Measurements from ENCODE around the gene CRHR1. TPM values are rescaled to one million over a fixed set of nuclear protein-coding genes. Genes with fewer than 3 reads are reported as not detected.

Gene CRHR1
- total and polyA plus RNA-seq, 2 of the 4 experiments (the other 2 are of a cell fraction): not detected

GRCh38 chr17:45876539-45876938 lies 92.4 kb downstream of the CRHR1 start:
- no peak for ATAC-seq (ENCODE audit: low read depth)
- H2BK20ac ChIP-seq (ENCODE audit: low read depth, low read length): no peak overlapping the region
- no peak for DNase-seq
- no peak overlapping the region for H2AK5ac ChIP-seq (ENCODE audit: low read depth, low read length)
- intact Hi-C loops (cut with micrococcal nuclease): no loop called here
- POLR2A ChIA-PET (ENCODE audit: unreplicated experiment): no interaction called here
- H3K18ac ChIP-seq (ENCODE audit: low read depth, low read length): no peak overlapping the region
- no TSS peak for BruUV-seq (replicated peaks)
- TF ChIP-seq POLR2A (IDR thresholded peaks at IDR 0.05; ENCODE audit: low read depth, low read length) (no peak), USF2 (IDR thresholded peaks at IDR 0.05; ENCODE audit: low read depth, low read length) (no peak), CHD1 (IDR thresholded peaks at IDR 0.05; ENCODE audit: low read depth, low read length) (no peak), BHLHE40 (IDR thresholded peaks at IDR 0.05; ENCODE audit: low read depth, low read length) (no peak), RCOR1 (IDR thresholded peaks at IDR 0.05; ENCODE audit: insufficient replicate concordance, low read length) (no peak)
- TF ChIP-seq, protein P1, sequence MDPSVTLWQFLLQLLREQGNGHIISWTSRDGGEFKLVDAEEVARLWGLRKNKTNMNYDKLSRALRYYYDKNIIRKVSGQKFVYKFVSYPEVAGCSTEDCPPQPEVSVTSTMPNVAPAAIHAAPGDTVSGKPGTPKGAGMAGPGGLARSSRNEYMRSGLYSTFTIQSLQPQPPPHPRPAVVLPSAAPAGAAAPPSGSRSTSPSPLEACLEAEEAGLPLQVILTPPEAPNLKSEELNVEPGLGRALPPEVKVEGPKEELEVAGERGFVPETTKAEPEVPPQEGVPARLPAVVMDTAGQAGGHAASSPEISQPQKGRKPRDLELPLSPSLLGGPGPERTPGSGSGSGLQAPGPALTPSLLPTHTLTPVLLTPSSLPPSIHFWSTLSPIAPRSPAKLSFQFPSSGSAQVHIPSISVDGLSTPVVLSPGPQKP (IDR thresholded peaks at IDR 0.05; ENCODE audit: borderline replicate concordance, low read depth, low read length): no peak
- H2BK120ac ChIP-seq (ENCODE audit: low read depth, low read length): no peak overlapping the region
- no peak overlapping the region for H2AFZ ChIP-seq (replicated peaks; ENCODE audit: low read length, poor library complexity)
- H3K14ac ChIP-seq (replicated peaks; ENCODE audit: low read depth, low read length): no peak overlapping the region
- dilution Hi-C loops (cut with HindIII; ENCODE audit: low sequenced_read_pairs, unreplicated experiment): no loop called here
- no peak overlapping the region for H4K5ac ChIP-seq (ENCODE audit: low read depth, low read length)
- no peak overlapping the region for H2AK9ac ChIP-seq (replicated peaks; ENCODE audit: low read depth, low read length, poor library complexity)
- no peak overlapping the region for H3K23ac ChIP-seq (ENCODE audit: low read depth, low read length)
- no peak overlapping the region for H2BK5ac ChIP-seq (ENCODE audit: low read depth, low read length, poor library complexity, severe bottlenecking)
- H3K9me1 ChIP-seq (ENCODE audit: insufficient read depth, low read length): no peaks in the 10 kb centered on the region
- in situ Hi-C loops (cut with MboI; ENCODE audit: low sequenced_read_pairs): no loop called here
- no peak overlapping the region for H4K91ac ChIP-seq (ENCODE audit: insufficient read depth, low read depth, low read length)
- no CpG with 5 or more reads among the region's 3 CpGs for WGBS, 2 experiments (ENCODE audit: extremely low coverage in 2 of 2, insufficient read length in 1 of 2)
- no peak overlapping the region for H4K8ac ChIP-seq (ENCODE audit: low read depth in 2 of 2, low read length in 2 of 2)
- peaks cover 11% of the 10 kb centered on the region for H3K27me3 ChIP-seq (ENCODE audit: control insufficient read depth, insufficient read depth, low read length)
- H3K27ac ChIP-seq (ENCODE audit: insufficient read depth, low read length): no peak overlapping the region
- no peak overlapping the region for H3K4me3 ChIP-seq (ENCODE audit: insufficient read depth, low read depth, low read length)
- peaks cover 3% of the 10 kb centered on the region; the same call in 1 of the 2 replicates for H3K9me3 ChIP-seq (ENCODE audit: control insufficient read depth, insufficient read depth, low read length)
- no peak overlapping the region for H3K9ac ChIP-seq (ENCODE audit: low read depth, low read length)
- no peaks in the 10 kb centered on the region for H4K20me1 ChIP-seq (ENCODE audit: insufficient read depth, low read length)
- no peaks in the 10 kb centered on the region for H3K36me3 ChIP-seq (ENCODE audit: control insufficient read depth, insufficient read depth, low read length)
- no peak overlapping the region for H3K4ac ChIP-seq (ENCODE audit: low read depth, low read length)
- no peak overlapping the region for H2BK15ac ChIP-seq (ENCODE audit: low read depth, low read length)
- no peaks in the 10 kb centered on the region for H3K4me1 ChIP-seq (ENCODE audit: control insufficient read depth, insufficient read depth, low read length)
- H3K79me1 ChIP-seq (ENCODE audit: low read depth in 1 of 2, low read length in 2 of 2): no peaks in the 10 kb centered on the region
- CTCF ChIA-PET: no interaction called here
- no peak overlapping the region for H3K56ac ChIP-seq (ENCODE audit: extremely low read depth, insufficient read depth, low read length)
- H3K4me2 ChIP-seq (ENCODE audit: low read depth, low read length): no peak overlapping the region
